Right ventricle myocardium superior (tissue), 1 donor: Measurements from ENCODE around the gene LCE1F. TPM values are rescaled to one million over a fixed set of nuclear protein-coding genes. Genes with fewer than 3 reads are reported as not detected.

Experiments used
- ATAC-seq: fragments of 200-7000 bp; cut with Tn5 transposase; one replicate; pipeline ENCODE4 v1.9.1; 2020; ENCODE audit warnings: mild to moderate bottlenecking; ENCODE audit not compliant: poor library complexity
- DNase-seq: peaks from one replicate; pipeline ENCODE4 v3.0.0-alpha.2; 2020
- intact Hi-C: fragments of 100-400 bp; cut with DNase I; formaldehyde crosslinking; loops from one replicate; pipeline ENCODE4 v1.11.2; 2022
- long read RNA-seq: library from polyadenylated mRNA; unstranded; transcript quantifications from one replicate; pipeline ENCODE4 v2.0.0, GENCODE V29; 2021
- total RNA-seq: library from RNA; stranded (reverse); fragmentation: NEBNext Ultra II Directional; extraction: Animal tissue kit (Norgen Biotek cat#: 25700); gene quantifications from one replicate; pipeline ENCODE4 v1.2.1, GENCODE V29; 2021
- donor health status: DM: no; HTN: yes; CAD: no; lungs with severe emphysema.

LCE1F gene, protein sequence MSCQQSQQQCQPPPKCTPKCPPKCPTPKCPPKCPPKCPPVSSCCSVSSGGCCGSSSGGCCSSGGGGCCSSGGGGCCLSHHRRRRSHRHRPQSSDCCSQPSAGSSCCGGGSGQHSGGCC
- not detected for total RNA-seq
- long read RNA-seq, result 0 reads

DNA sequence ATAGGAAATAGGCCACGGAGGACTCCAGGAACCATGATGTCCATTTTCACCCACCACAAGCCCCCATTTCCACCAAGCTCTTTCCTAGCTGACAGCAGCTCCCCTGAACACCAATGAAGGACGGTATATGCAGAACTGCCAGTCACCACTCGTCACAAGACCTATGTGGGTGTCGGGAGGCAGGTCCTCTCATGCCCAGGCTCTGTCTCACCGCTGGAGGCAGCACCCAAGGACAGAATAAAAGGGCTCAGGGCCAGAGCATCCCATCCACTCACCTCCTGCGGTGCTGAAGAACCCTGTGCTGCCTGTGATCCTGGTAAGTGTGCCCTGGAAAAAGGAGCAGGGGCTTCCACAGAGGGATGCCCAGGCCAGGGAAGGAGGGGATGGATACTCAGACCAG is at the start of gene LCE1F:
Gene LCE1F (plus strand): TSS at position 266 of the 400 bp plus-strand sequence. CDS start 1,232 bp downstream, outside the sequence.
- DNase-seq (no peak), ATAC-seq (no peak)
- intact Hi-C loops, result no loop called here

DNA sequence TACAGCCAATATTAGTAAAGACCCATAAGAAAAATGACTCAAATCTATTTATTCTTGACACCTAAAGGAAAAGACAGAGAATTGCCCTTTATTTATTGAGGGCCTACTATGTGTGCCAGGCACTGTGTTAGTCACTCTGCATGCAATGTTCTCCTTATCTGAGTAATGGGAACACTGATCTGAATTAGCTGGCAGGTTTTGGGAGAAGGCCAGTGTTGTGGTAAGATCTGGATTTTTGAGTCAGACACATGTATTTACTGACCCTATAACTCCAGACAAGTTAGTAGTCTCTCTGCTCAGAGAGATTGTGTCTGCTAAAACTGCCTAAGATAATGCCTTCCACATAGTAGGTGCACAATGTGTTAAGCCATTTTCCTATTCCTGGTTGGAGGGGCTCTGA is 49.7 kb upstream of the LCE1F start:
- no peak for DNase-seq
- intact Hi-C loops, result no loop called here
- no peak for ATAC-seq

DNA sequence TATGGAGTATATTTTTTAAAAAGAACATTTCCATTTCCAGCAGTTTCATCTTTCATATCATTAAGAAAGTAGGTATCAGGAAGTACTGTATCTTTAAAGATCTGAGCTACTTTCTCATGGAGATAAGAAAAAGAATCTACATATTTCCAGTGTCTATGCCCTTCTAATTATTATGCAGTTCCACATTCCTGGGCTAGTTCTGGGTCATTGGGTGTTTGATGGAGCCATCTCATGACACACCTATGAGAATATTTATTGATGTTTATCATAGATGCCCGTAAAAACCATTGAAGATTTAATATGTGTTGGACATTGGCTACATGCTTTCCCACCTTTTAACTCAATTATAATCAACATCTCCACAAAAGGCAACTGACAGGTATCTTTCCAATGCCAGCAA is 46.0 kb upstream of the LCE1F start:
- intact Hi-C loops, result no loop called here
- DNase-seq (no peak), ATAC-seq (no peak)

DNA sequence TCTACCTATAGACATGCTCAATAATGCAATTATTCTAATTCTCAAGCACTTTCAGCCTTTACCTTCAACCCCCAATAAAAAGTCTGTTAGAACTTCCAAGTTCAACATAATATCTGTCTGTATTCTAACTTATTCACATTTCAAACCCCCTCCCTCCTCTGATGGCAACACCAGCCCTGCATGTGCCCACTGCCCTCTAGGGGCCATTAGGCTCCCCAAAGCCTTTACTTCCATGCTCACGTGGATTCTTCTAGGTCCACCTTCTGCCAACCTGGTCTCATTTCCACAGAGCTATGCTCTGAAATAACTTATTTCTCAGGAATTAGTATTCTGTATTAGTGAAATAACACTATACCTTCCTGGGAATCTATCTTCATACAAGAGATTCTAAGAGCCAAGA is 39.3 kb upstream of the LCE1F start:
- DNase-seq (no peak), ATAC-seq (no peak)
- intact Hi-C loops, result no loop called here

DNA sequence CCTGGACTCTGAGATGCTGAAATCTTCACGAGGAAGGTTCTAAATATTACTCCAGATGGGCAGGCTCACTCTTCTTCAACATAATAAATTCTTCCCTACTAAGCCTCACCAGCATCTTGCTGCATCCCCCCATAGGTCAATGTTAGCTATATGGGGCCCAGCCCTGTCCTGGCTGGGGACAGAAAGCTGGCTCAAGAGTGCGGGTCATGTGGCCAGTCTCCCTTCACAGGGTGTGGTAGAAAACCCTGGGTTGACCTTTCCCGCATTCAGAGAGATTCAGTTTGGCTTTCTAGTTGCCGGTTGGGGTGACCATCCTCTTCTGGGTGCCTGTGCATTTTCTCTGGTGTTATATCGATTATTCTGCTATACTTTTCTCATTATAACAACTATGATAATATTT is 36.9 kb upstream of the LCE1F start:
- ATAC-seq, result no peak
- no peak for DNase-seq
- intact Hi-C loops, result no loop called here

DNA sequence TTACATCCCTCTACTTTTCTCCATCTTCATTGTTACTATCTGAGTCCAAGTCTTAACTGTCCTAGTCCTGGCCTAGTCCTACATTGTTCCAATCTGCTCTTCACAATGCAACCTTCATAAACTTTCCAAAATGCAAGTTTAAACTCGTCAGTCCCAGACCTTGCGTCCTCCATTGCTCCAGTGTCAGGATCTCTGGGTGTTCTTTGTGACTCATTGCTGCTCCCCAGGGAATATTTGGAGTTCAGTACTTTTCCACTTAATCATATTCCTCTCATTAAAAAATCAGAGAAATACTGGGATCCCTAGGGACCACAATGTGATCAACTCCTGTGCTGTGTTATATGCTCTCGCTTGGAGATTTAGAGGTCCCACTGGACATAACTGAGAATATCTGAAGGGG is 35.1 kb upstream of the LCE1F start:
- intact Hi-C loops, result no loop called here
- ATAC-seq (no peak), DNase-seq (no peak)

DNA sequence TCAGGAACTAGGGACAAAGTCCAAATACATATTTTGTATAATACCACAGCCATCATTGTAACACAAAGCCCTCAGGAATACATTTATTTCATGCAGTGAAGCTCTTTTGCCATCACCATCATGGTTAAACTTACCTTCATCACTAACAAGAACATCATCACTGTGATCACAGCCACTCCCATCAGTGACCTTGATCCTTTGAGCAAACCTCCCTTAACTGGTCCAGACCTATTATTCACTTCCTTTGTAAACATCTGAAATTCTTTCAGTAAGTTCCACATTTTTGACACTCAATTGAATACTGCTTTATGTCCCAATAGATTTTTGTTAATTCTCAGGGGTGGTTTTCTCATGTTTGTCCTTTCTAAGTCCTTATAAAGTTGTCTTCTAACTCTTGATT is 33.3 kb upstream of the LCE1F start:
- ATAC-seq (no peak), DNase-seq (no peak)
- intact Hi-C loops, result no loop called here

DNA sequence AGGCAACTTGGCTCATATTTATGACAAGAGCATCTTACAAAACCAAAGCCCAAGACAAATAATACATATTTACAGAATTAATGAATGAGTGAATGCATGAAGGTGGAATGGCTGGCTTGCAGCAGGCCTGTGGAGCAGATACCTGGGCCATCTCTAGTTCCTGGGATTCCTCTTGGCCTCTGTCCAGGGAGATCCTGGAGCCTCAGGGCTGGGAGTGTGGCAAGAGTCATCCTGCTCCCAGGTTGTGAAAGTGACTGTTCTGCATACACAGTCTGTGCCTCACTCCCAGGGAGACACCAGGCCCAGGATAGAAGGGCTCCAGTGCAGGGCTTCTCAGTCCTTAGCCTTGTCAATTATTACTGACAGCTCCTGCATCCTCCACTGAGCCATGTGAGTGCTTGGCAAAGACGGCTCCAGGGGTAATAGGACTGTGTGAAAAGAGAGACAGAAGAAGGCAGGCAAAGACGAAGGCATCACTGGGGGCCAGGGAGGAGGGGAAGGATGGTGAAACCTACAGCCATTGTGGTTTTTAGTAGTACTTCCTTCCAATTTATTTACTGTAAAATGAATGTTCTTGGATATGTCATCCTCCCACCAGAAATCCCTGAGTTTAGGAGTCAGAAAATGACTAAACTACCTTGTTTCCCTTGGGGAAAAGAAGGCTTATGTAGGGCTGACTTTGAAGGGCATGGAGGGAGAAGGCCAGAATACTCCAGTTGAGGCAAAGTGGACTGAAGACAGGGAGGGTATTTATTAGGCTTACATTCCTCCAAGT is 31.4 kb upstream of the LCE1F start:
- intact Hi-C loops, result no loop called here
- ATAC-seq, result no peak
- DNase-seq, result no peak

DNA sequence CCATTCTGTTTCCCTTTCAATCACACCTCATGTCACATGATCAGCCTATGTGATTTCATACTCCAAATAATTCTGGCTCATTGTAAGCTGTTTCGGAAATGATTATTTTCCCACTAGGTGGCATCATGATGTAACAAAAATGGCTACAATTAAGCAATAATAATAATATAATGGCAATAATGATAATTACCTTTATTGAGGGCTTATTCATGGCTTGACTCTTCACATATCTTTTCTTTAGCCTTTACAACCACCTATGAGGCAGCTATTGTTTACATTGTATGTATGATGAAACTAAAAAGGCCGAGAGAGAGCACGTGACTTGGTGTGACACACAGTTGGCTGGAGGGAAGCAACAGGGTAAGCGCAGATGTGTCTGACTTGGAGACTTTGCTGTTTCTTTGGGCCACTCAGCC is 29.6 kb upstream of the LCE1F start:
- intact Hi-C loops, result no loop called here
- ATAC-seq (no peak), DNase-seq (no peak)

DNA sequence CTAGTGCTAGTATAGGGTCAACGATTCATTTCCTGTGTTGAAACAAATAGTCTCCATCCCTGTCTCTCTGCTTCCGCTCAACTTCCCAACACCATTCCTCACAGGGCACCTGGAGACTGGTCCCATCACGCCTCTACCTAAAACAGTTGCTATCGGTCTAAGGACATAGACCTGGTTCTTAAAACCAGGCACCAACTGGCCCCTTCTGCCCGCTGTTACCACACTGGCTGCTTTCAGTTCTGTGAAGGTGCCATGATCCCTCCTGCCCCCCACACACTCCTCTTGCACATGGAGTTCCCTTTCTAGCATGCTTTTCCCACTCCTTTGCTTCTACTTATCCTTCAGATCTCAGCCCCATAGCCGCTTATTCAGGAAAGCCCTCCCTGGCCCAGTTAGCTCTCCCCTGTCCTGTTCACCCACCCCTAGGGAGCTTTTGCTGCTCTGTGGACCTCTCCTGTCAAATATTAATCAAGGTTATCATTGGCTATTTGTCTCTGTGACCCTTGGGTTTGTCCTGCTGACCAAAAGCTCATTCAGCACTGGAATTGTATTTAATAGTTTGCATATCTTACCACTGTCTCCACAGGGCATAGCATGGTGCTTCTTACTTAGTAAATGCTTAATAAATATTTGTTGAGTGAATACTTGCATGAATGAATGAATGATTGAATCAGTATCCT is 29.0 kb upstream of the LCE1F start:
- intact Hi-C loops, result no loop called here

DNA sequence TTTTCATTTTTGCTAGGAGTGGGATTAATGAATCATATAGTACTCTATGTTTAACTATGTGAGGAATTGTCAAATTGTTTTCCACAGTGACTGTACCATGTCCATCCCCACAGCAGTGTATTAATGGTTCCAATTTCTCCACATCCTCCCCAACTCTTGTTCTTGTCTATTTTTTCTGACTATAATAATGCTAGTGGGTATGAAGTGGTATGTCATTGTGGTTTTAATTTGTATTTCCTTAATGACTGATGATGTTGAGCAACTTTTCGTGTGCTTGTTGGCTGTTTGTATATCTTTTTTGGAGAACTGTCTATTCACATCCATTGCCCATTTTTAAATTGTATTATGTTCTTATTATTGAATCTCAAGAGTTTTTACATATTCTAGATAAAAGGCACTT is 27.1 kb upstream of the LCE1F start:
- no peak for DNase-seq
- intact Hi-C loops, result no loop called here
- no peak for ATAC-seq

More for the DNA sequence above, 29.0 kb upstream of the LCE1F start:
- no peak for DNase-seq
- ATAC-seq, result no peak

DNA sequence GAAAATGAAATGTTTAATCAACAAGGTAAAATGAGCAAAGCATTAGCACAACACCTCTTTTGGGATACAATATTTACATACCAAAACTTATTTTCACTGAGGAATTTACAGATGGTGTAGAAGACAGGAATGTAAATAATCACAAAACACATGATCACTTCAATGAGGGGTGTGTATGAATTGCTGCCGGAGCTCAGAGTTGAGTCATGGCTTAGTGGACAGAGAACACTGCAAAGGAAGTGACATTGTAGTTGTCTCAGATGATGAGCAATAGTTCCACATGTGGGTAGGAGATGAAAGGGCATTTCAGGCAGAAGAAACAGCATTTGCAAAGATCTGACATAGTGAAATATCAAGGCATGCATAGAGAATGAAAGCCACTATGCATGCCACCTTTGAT is 22.7 kb upstream of the LCE1F start:
- no peak for ATAC-seq
- no peak for DNase-seq
- intact Hi-C loops, result no loop called here

DNA sequence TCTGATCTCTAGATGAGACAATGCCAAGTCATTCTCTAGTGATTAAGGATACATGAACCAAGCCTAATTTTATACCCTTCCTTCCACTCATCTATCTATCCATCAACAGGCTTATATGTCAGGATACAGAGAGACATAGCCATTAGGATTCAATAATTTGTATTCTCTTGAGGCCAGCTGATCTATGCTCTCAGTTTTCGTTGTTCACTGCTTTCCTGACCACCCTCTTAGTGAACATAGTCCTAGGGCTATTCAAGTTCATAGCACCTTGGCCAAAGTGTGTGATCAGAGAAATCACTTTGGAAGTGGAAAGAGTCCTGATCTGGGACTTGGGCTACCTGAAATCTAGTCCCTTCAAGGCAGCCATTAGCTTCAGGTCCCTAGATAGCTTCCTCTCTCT is 21.4 kb upstream of the LCE1F start:
- intact Hi-C loops, result no loop called here
- DNase-seq (no peak), ATAC-seq (no peak)

DNA sequence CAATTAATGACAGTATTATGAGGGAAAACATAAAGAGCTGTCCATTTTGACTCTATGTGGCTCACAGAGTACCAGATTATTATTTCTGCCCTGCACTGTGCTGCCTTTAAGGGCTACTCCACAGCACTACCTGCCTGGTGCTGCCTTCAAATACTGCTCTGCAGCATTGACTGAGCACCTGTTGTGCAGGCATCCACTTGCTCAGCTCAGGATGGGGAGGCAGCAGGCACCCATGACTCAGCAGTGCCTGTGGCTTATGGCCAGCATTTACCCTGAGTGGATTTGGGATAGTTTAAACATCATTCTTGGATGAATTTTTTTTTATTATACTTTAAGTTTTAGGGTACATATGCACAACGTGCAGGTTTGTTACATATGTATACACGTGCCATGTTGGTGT is 18.1 kb upstream of the LCE1F start:
- no peak for ATAC-seq
- intact Hi-C loops, result no loop called here
- no peak for DNase-seq

DNA sequence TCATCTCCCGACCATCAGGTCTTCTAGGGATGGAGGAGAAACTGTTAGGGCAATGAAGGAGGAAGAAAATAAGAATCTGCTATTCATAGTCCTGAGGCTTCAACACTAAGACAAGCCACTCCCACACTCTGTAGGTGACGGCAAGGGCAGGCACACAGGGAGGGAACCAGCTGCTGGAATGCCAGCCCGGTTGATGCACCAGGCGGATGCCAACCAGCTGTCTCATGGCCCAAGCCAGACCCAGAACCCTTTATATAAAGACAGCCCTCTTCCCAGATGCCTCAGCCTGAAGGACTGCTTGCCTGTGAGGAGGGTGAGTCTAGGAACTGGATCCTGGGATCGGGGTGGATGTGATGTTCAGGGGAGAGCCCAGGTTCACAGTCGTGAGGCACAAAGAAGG is 17.2 kb upstream of the LCE1F start, which contains the start of gene KPRP:
Gene KPRP (plus strand): TSS at position 279 of the 400 bp plus-strand sequence. CDS start 1,564 bp downstream, outside the sequence.
- no peak for DNase-seq
- intact Hi-C loops, result no loop called here
- ATAC-seq, result no peak

DNA sequence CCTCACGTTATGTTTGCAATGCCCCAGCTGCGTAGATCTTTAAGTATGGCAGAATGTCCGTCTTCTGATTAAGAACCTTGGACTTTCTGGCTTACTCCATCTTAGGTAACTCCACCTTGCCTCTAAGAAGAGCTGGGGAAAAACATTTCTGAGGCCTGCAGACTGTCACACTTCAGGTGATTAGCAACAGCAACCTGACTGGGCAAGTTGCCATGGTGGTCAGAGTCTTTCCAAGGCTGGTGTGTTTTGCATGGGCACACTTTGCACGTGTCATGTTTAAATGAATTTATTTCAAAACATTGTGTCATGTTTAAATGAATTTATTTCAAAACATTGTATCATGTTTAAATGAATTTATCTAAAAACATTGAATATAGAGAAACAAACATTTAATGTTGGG is 16.3 kb upstream of the LCE1F start:
- DNase-seq (no peak), ATAC-seq (no peak)
- intact Hi-C loops, result no loop called here

DNA sequence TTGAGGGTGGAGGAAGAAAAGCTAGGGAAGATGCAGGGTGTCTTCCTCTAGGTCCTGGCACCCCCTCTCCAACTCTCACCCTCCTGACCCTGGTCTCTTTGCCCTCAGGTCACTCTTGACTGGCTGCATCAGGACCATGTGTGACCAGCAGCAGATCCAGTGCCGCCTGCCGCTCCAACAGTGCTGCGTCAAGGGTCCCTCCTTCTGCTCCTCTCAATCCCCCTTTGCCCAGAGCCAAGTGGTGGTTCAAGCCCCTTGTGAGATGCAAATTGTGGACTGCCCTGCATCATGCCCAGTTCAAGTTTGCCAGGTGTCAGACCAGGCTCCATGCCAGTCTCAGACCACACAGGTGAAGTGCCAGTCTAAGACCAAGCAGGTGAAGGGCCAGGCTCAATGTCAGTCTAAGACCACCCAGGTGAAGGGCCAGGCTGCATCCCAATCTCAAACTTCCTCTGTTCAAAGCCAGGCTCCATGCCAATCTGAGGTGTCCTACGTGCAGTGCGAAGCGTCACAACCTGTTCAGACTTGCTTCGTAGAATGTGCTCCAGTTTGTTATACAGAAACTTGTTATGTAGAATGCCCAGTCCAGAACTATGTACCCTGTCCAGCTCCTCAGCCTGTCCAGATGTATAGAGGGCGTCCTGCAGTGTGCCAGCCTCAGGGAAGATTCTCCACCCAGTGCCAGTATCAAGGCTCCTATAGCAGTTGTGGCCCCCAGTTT is 15.3 kb upstream of the LCE1F start:
- ATAC-seq (no peak), DNase-seq (no peak)
- intact Hi-C loops, result no loop called here

DNA sequence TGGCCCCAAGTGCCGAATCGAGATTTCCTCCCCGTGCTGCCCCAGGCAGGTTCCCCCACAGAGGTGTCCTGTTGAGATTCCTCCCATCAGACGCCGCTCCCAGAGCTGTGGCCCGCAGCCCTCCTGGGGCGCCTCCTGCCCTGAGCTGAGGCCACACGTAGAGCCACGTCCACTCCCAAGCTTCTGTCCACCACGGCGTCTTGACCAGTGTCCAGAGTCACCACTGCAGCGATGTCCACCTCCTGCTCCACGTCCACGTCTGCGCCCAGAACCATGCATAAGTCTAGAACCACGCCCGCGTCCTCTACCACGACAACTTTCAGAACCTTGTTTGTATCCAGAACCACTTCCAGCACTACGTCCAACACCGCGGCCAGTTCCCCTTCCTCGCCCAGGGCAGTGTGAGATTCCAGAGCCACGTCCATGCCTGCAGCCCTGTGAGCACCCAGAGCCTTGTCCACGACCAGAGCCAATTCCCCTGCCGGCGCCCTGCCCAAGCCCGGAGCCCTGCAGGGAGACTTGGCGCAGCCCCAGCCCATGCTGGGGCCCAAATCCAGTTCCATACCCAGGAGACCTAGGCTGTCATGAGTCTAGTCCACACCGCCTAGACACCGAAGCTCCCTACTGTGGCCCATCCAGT is 14.3 kb upstream of the LCE1F start:
- ATAC-seq, result no peak
- intact Hi-C loops, result no loop called here

DNA sequence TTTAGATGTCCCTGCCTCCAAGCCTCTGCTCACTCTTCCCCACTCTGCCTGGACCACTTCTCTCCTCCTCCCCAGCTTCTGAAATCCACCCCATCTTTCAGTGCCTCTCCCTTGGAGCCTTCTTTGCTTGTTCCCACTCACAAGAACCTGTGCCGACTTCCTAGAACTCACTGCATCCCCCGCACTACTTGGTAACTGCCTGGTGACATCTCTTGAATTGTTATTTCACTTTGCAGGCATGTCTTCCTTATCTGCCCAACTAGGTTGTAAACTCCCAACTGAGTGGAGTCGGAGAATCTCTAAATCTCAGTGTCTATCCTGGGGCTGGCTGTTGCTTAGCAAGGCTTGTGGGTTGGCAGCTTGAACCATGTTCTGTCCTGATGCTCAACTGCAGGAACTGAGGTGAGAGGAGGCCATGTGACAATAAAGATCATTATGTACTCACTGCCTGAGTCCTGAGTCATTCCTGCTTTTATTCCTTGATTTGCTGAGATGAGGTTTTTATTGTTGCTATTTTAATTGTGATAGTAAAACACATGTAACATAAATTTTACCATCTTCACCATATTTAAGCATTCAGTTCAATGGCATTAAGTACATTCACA is 13.2 kb upstream of the LCE1F start:
- intact Hi-C loops, result no loop called here
- ATAC-seq (no peak), DNase-seq (no peak)

More for the DNA sequence above, 14.3 kb upstream of the LCE1F start:
- no peak for DNase-seq
